ENCODE results near the gene CPEB3.

CPEB3 gene

GRCh38 chr10:92177546-92177945 is 113.3 kb downstream of the CPEB3 start:
- no peak for TF ChIP-seq CTCF (IDR thresholded peaks at IDR 0.05; ENCODE audit: low read depth, low read length)
- peak in 1 of 2 donors; percentile 5 for DNase-seq (ENCODE audit: low read depth in 2 of 2)

GRCh38 chr10:92175164-92175563 is 115.7 kb downstream of the CPEB3 start:
- TF ChIP-seq CTCF (IDR thresholded peaks at IDR 0.05; ENCODE audit: low read depth, low read length), result no peak
- no peak overlapping the region for H3K4me3 ChIP-seq (replicated peaks in 1 of 2; ENCODE audit: low read depth in 2 of 2, low read length in 2 of 2)
- DNase-seq (ENCODE audit: low read depth in 2 of 2), result no peak

More at GRCh38 chr10:92177546-92177945, 113.3 kb downstream of the CPEB3 start:
- H3K4me3 ChIP-seq (replicated peaks in 1 of 2; ENCODE audit: low read depth in 2 of 2, low read length in 2 of 2), result no peak overlapping the region

GRCh38 chr10:92173996-92174395 is 116.9 kb downstream of the CPEB3 start:
- DNase-seq (ENCODE audit: low read depth in 2 of 2), result no peak
- H3K4me3 ChIP-seq (replicated peaks in 1 of 2; ENCODE audit: low read depth in 2 of 2, low read length in 2 of 2), result no peak overlapping the region
- TF ChIP-seq CTCF (IDR thresholded peaks at IDR 0.05; ENCODE audit: low read depth, low read length), result no peak

- no peak for TF ChIP-seq CTCF (IDR thresholded peaks at IDR 0.05; ENCODE audit: low read depth, low read length)
- no peak for DNase-seq (ENCODE audit: low read depth in 2 of 2)
- no peak overlapping the region for H3K4me3 ChIP-seq (replicated peaks in 1 of 2; ENCODE audit: low read depth in 2 of 2, low read length in 2 of 2)
Measured at GRCh38 chr10:92164036-92164696, 126.7 kb downstream of the CPEB3 start.

GRCh38 chr10:92162541-92162940 is 128.3 kb downstream of the CPEB3 start:
- H3K4me3 ChIP-seq (replicated peaks in 1 of 2; ENCODE audit: low read depth in 2 of 2, low read length in 2 of 2), result no peak overlapping the region
- no peak for TF ChIP-seq CTCF (IDR thresholded peaks at IDR 0.05; ENCODE audit: low read depth, low read length)
- DNase-seq (ENCODE audit: low read depth in 2 of 2), result no peak

- peak; percentile 27 to 39 for DNase-seq (ENCODE audit: low read depth in 2 of 2)
- no peak for TF ChIP-seq CTCF (IDR thresholded peaks at IDR 0.05; ENCODE audit: low read depth, low read length)
- H3K4me3 ChIP-seq (replicated peaks in 1 of 2; ENCODE audit: low read depth in 2 of 2, low read length in 2 of 2), result no peak overlapping the region
Measured at GRCh38 chr10:92156874-92157773, 133.8 kb downstream of the CPEB3 start.
